Measurements from ENCODE around the gene MYL2. TPM values are rescaled to one million over a fixed set of nuclear protein-coding genes. Genes with fewer than 3 reads are reported as not detected.
"Not testable (repeated sequence)": the region's sequence is repeated elsewhere in the genome, so short reads cannot be mapped to it uniquely, and the experiment has no call there.

Gene MYL2
- total RNA-seq, 4 donors from 2014 or later = 2.7 TPM; not detected in 3

GRCh38 chr12:110957159-110957558, 36.8 kb upstream of the MYL2 start:
- Histone ChIP-seq H3K36me3 (no peaks in the 10 kb centered on the region), H3K27me3 (peaks cover 0 to 4% of the 10 kb centered on the region in 2 donors), H3K27ac (no peak overlapping the region), H3K4me1 (no peaks in the 10 kb centered on the region), H3K9me3 (no peaks in the 10 kb centered on the region), H3K4me3 (no peak overlapping the region)
- intact Hi-C loops (cut with DNase I; ENCODE audit: low total_unique reads) = no loop called here
- no peak for DNase-seq
- TF ChIP-seq CTCF (IDR thresholded peaks at IDR 0.05) = no peak
- TF ChIP-seq POLR2A (IDR thresholded peaks at IDR 0.05) = no peak

- H3K4me1 ChIP-seq; intact Hi-C loops (cut with DNase I; ENCODE audit: low total_unique reads); H3K27ac ChIP-seq; H3K27me3 ChIP-seq; H3K4me3 ChIP-seq; H3K36me3 ChIP-seq; DNase-seq; H3K9me3 ChIP-seq: not testable (repeated sequence)
Measured at GRCh38 chr12:110950867-110951266, 30.5 kb upstream of the MYL2 start.

- H3K9me3 ChIP-seq; H3K27me3 ChIP-seq; intact Hi-C loops (cut with DNase I; ENCODE audit: low total_unique reads); H3K4me1 ChIP-seq; DNase-seq; H3K4me3 ChIP-seq; H3K36me3 ChIP-seq; H3K27ac ChIP-seq: not testable (repeated sequence)
Measured at GRCh38 chr12:110950466-110950865, 30.1 kb upstream of the MYL2 start.

- H3K9me3 ChIP-seq = no peaks in the 10 kb centered on the region
- no peaks in the 10 kb centered on the region for H3K27me3 ChIP-seq
- TF ChIP-seq CTCF (IDR thresholded peaks at IDR 0.05) (no peak), POLR2A (IDR thresholded peaks at IDR 0.05) (no peak)
- no peak overlapping the region for H3K27ac ChIP-seq
- no peaks in the 10 kb centered on the region for H3K36me3 ChIP-seq
- no peak overlapping the region for H3K4me3 ChIP-seq
- DNase-seq = no peak
- intact Hi-C loops (cut with DNase I; ENCODE audit: low total_unique reads) = no loop called here
- H3K4me1 ChIP-seq = no peaks in the 10 kb centered on the region
Measured at GRCh38 chr12:110948041-110948440, 27.7 kb upstream of the MYL2 start.

DNA sequence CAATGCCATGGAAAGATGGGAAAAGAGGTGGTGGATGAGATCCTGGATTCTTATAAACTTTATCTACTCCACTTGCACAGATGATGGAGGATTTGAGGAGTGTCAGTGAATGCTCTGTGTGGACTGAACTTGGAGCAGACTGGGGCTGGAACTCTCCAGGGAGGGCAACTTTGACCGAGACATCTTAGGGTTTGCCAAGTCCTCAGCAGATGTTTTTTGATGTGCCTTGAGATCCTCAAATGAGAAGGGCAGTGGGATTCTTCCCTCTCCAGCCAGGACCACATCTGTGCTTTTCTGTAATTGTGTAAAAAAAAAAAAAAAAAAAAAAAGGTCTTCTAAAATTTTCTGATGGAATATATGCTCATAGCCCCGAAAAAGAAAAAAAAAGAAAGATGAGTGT, 23.0 kb upstream of the MYL2 start:
- Histone ChIP-seq H3K27me3 (no peaks in the 10 kb centered on the region), H3K4me3 (no peak overlapping the region), H3K36me3 (no peaks in the 10 kb centered on the region), H3K4me1 (no peaks in the 10 kb centered on the region), H3K27ac (no peak overlapping the region), H3K9me3 (no peaks in the 10 kb centered on the region)
- TF ChIP-seq CTCF (IDR thresholded peaks at IDR 0.05) = no peak
- no peak for TF ChIP-seq POLR2A (IDR thresholded peaks at IDR 0.05)
- intact Hi-C loops (cut with DNase I; ENCODE audit: low total_unique reads) = no loop called here
- no peak for DNase-seq

DNA sequence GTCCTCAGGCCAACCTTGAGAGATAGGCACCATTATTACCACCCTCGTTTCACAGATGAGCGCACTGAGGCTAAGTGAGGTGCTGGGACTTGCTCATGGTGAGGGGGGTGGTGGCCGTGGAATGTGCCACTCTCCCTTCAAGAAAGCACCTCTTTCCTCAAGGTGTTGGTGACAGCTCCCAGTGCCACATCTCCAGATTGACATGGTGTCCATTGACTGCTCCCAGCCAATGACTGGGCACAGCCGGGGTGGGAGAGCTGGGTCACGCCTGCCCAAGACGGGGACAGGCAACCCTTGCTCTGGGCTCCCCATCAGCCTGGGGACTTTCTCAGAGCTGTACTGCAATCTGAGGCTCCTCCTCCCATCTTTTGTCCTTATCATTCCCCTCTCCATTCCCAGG, 21.0 kb upstream of the MYL2 start:
- H3K27me3 ChIP-seq = peaks cover 0 to 3% of the 10 kb centered on the region in 2 donors
- DNase-seq = no peak
- H3K36me3 ChIP-seq = no peaks in the 10 kb centered on the region
- TF ChIP-seq POLR2A (IDR thresholded peaks at IDR 0.05) (no peak), CTCF (IDR thresholded peaks at IDR 0.05) (no peak)
- no peaks in the 10 kb centered on the region for H3K9me3 ChIP-seq
- no peaks in the 10 kb centered on the region for H3K4me1 ChIP-seq
- no peak overlapping the region for H3K4me3 ChIP-seq
- H3K27ac ChIP-seq = no peak overlapping the region
- intact Hi-C loops (cut with DNase I; ENCODE audit: low total_unique reads) = no loop called here

Measured in uterus (tissue), 4 donors.